Bronchial epithelial cell (primary cell): Measurements from ENCODE around the gene POLR1A. TPM values are rescaled to one million over a fixed set of nuclear protein-coding genes. Genes with fewer than 3 reads are reported as not detected.

Experiments
- DNase-seq: peaks from one replicate; pipeline ENCODE4 v3.0.0-alpha.2; 2010; ENCODE audit warnings: low read depth
- FAIRE-seq: peaks from 2 replicates; lab custom pipeline; 2011; peaks lifted over from hg19 to GRCh38; lab: Jason Lieb, UNC
- H3K27me3 ChIP-seq: 2 replicates; pipeline ENCODE4 v1.5.1; 2011; ENCODE audit warnings: low read length; ENCODE audit not compliant: control insufficient read depth, insufficient read depth
- H3K36me3 ChIP-seq: 2 replicates; pipeline ENCODE4 v1.5.1; 2011; ENCODE audit warnings: low read length; ENCODE audit not compliant: control insufficient read depth, insufficient read depth
- H3K4me3 ChIP-seq: 2 replicates; pipeline ENCODE4 v1.5.1; 2011; ENCODE audit warnings: mild to moderate bottlenecking, low read depth, low read length, control low read depth
- total RNA-seq: library from RNA; depleted of rRNA; stranded (reverse); fragments of >200 nt; gene quantifications from 2 replicates; pipeline ENCODE4 v1.2.1, GENCODE V29; 2014
- TF ChIP-seq, protein P1 (sequence below): IDR thresholded peaks from 2 replicates; pipeline ENCODE4 v1.5.1; 2011; ENCODE audit warnings: mild to moderate bottlenecking, moderate library complexity, low read length, control low read depth, inconsistent platforms; ENCODE audit not compliant: insufficient read depth, severe bottlenecking

POLR1A gene
- total RNA-seq, 1 donor from 2014 or later, result 9.7 TPM

DNA sequence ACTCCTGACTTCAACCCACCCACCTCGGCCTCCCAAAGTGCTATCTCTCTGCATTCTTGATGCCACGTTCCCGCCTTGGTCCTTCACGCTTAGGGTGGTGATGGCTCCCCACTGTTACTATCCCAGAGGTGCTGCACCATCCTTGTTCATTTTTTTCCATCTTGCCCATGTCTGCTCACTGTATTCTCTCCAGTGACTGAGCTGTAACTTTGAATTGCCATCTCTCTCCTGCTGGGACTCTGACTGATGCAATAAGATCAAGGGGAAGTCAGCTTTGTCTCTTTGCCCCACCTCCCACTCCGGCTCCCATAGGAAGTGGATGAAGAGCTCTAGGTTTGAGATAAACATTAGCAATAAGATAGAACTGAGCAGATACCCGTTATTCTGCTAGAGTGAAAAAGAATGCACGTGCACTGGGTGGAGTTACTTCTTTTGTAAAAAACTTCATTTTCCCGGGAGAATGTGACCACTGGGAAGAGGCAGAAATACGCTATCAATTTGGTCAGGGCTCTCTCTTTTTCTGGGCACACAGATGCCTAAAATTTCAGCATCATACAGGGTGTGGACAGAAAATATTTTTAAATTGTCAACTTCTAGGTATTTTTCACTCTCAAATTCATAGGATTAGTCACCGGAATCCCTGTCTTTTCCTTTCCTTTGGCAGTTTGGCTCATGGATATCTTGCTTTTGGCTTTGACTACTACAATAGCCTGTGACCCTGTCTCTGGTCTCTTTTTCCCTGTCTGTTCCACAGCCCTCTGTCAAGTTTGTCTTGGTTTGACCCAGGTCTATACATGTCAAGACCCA, 105.4 kb downstream of the POLR1A start:
- DNase-seq, result no peak
- Histone ChIP-seq H3K36me3 (no peaks in the 10 kb centered on the region), H3K27me3 (no peaks in the 10 kb centered on the region), H3K4me3 (no peak overlapping the region)
- FAIRE-seq, result no peak
- TF ChIP-seq, protein P1, sequence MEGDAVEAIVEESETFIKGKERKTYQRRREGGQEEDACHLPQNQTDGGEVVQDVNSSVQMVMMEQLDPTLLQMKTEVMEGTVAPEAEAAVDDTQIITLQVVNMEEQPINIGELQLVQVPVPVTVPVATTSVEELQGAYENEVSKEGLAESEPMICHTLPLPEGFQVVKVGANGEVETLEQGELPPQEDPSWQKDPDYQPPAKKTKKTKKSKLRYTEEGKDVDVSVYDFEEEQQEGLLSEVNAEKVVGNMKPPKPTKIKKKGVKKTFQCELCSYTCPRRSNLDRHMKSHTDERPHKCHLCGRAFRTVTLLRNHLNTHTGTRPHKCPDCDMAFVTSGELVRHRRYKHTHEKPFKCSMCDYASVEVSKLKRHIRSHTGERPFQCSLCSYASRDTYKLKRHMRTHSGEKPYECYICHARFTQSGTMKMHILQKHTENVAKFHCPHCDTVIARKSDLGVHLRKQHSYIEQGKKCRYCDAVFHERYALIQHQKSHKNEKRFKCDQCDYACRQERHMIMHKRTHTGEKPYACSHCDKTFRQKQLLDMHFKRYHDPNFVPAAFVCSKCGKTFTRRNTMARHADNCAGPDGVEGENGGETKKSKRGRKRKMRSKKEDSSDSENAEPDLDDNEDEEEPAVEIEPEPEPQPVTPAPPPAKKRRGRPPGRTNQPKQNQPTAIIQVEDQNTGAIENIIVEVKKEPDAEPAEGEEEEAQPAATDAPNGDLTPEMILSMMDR, result no peak

DNA sequence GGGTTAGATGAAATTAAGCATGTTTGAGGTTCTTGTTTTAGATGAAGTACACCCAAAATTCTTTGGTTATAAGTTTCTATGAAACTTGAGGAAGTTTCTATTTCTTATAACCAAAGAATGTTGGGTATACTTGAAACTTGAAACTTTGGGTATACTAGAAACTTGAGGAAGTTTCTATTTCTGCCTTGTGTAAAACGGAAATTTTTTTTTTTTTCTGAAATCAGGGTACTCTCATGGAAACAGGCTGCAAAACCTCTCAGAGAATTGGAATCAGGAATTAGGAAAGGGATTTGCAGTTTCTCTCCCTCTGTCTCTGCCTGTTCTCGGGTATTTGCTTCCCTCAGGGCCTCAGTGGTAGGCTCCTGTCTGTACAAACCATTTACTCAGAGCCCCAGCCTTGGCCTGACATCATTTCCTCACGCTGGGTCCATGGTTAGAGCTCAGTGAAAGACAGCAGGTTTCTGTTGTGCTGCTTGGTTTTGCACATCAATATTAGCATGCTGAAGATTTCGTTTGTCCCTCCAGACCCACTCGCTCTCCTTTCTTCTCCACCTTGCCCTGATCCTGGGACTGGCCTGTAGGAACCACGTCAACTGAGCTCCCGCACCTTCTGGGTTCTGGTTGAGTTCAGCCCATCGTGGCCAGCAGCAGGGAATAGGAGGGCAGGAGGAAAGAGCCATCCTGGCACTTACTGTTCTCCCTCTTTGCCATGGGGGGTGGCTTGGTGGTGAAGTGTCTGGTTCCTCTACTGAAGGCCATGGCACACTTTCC, 106.4 kb downstream of the POLR1A start:
- DNase-seq, result peak; percentile 39
- FAIRE-seq, result no peak
- Histone ChIP-seq H3K27me3 (no peaks in the 10 kb centered on the region), H3K4me3 (no peak overlapping the region), H3K36me3 (no peaks in the 10 kb centered on the region)
- TF ChIP-seq, protein P1, result no peak

DNA sequence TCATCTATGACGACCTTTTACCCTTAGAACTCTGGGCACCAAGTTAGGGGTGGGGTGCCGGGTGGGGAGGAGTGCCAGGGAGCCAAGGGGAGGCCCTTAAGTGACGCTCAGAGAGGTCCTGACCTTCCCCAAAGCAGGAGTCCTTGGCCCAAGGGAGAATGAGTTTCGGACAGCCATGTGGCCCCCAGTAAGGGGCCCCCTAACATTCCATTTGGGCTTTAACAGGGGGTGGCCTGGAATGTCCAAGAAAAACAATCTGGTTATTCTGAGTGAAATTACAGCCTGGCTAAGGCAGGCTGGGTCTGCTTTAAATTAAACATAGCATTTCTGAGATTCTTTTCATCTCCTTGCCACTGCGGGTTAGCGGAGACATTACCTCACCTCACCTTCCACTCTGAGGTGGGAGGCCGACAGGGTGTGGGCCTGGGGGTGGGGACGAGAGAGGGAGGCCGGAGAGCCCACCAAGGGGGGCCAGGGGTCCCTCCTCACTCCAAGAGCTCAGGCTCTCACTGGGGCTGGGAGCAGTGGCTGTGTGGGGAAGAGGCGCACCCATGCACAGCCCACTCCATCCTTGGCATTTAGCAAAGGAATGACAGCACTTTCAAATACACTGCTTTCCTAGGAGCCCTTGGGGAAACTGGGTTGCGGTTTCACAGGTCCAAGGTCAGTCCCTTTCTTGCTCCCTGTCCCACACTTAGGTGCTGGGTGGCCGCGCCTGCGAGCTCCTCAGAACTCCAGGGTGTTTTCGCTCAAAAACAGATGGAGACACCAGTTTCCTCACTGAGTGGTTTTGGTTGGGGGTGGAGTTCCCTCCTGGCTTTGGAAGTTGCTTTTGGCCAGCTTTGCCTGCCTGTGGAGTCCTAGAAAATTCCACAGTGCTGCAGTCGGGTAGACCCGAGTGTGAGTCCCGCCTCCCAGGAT, 107.4 kb downstream of the POLR1A start:
- DNase-seq, result no peak

DNA sequence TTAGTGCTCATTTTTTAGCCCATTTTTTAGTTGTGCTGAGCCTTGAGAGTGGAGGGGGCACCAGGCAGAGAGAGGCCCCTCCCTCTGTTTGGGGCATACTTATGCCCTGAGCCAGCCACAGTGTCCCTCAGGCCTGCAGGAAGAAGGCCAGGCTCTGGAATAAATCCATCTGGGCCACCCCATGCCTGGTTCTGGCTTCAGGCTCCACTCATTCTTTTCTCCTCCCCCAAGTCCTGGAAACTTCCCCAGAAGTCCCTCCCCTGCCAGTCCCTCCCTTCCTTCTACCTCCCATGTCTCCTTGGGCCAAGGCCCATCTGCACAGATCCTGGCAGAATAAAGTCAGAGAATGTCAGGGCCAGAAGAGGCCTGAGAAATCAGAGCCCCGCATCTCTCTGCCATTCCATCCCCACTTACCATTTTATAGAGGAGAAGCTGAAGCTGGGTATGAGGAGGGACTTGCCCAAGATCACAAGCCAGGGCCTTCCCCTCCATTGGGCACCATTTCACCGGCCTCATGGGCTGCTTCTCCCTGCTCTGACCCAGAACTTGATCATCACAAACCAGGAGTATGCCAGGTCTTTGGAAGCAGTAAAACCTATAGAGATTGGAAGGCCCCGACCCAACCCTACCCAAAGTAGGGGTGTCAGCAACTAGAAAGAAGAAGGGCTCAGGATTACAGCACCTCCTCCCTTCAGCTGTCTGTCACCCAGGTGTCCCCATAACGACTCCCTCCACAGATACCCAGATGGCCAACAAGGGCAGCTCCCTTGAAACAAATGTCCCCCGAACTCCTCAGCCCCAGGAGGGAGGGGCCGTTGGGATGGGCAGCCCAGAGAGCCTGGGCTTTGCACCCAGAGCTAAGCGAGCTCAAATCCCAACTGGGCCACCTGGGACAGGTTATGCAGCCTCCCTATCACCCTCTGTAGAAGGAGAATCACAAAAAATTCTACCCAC, 108.4 kb downstream of the POLR1A start:
- FAIRE-seq, result no peak
- Histone ChIP-seq H3K36me3 (no peaks in the 10 kb centered on the region), H3K27me3 (no peaks in the 10 kb centered on the region), H3K4me3 (no peak overlapping the region)
- no peak for DNase-seq
- TF ChIP-seq, protein P1, result no peak

More for the DNA sequence above, 107.4 kb downstream of the POLR1A start:
- Histone ChIP-seq H3K36me3 (no peaks in the 10 kb centered on the region), H3K4me3 (no peak overlapping the region), H3K27me3 (no peaks in the 10 kb centered on the region)
- TF ChIP-seq, protein P1, result no peak
- no peak for FAIRE-seq

DNA sequence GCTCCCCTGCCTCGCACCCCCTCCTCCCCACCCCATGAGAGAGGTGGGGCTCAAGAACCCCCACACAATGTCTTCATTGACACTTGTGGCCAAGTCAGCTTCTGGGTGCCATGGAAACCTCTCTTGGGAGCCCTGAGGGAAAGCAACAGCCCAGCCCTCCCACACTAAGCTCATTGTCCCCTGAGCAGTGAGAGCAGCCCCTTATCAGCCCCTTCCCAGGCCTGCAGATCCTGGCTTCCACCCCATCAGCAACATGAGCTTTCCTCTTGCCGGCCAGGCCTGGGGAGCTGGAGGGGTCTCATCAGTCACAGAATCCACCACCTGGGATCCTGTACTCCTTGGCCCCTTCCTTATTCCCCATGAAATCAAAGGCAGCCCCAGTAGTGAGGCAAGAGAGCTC, 109.1 kb downstream of the POLR1A start:
- Histone ChIP-seq H3K36me3 (no peaks in the 10 kb centered on the region), H3K4me3 (no peak overlapping the region), H3K27me3 (no peaks in the 10 kb centered on the region)
- DNase-seq (no peak), FAIRE-seq (no peak)
- TF ChIP-seq, protein P1, result no peak
